Transverse colon (tissue), 4 donors: ENCODE data around the gene PUM2.

ENCODE experiments used
- CTCF ChIP-seq, 5 experiments: fragments of 200-600 bp in 3 of 5; fragments of 450-650 bp in 2 of 5; sonication (generic) in 3 of 5; IDR thresholded peaks; 1 replicate in 2 of 5; 2 replicates in 3 of 5; pipeline ENCODE4 v1.5.1; 2016 to 2017; ENCODE audit warnings: antibody characterized with exemption in 5 of 5, inconsistent platforms in 3 of 5, mild to moderate bottlenecking in 2 of 5, moderate library complexity in 1 of 5
- EP300 ChIP-seq: sonication (generic); formaldehyde crosslinking; IDR thresholded peaks from one replicate; pipeline ENCODE4 v1.6.1; 2017; ENCODE audit warnings: antibody characterized with exemption, low read depth
- POLR2AphosphoS5 ChIP-seq, 3 donors: sonication (generic); formaldehyde crosslinking; IDR thresholded peaks; one replicate each; pipeline ENCODE4 v1.6.1; 2016; ENCODE audit warnings: antibody characterized with exemption in 3 of 3

- TF ChIP-seq POLR2AphosphoS5 (IDR thresholded peaks at IDR 0.05) (peak in 1 of 3 donors; percentile 2), CTCF (IDR thresholded peaks at IDR 0.05) (peak in 1 of 5 experiments; percentile 5), EP300 (no peak)
Measured at GRCh38 chr2:20223407-20224163, 127.1 kb downstream of the PUM2 start.
